ENCODE measurements around the gene FRS3. TPM values are rescaled to one million over a fixed set of nuclear protein-coding genes. Genes with fewer than 3 reads are reported as not detected.
A peak's percentile ranks its signal among the peaks of the same experiment; 100 is the strongest.

The FRS3 gene
- total RNA-seq, 1 donor: 1.8 TPM

DNA sequence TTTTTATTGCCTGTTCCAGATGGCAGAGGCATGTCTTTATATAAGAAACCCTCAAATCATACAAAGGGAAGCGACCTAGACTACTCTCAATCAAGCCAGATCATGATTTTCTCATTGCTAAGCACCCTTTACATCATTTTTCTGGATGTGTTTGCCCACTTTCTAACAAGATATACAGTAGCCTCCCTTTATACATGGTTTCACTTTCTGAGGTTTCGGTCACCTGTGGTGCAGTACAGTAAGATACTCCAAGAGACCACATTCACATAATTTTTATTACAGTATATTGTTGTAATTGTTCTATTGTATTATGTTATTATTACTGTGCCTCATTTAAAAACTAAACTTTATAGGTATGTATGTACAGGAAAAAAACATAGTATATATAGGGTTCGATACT is 31.4 kb upstream of the FRS3 start:
- Histone ChIP-seq H3K36me3 (ENCODE audit: insufficient read depth, low read length) (no peaks in the 10 kb centered on the region), H3K4me3 (ENCODE audit: insufficient read depth, low read length) (no peak overlapping the region), H3K4me1 (ENCODE audit: insufficient read depth, low read length) (no peaks in the 10 kb centered on the region), H3K27me3 (ENCODE audit: insufficient read depth, low read length) (no peaks in the 10 kb centered on the region), H3K79me2 (ENCODE audit: insufficient read depth, low read length) (no peaks in the 10 kb centered on the region), H3K27ac (ENCODE audit: low read depth, low read length) (no peak overlapping the region), H3K9me3 (ENCODE audit: low read depth, low read length) (no peaks in the 10 kb centered on the region), H3K4me2 (ENCODE audit: insufficient read depth, low read length) (no peak overlapping the region), H2AFZ (ENCODE audit: low read length) (no peak overlapping the region), H4K20me1 (ENCODE audit: insufficient read depth, low read length) (no peaks in the 10 kb centered on the region)
- TF ChIP-seq, protein P1, sequence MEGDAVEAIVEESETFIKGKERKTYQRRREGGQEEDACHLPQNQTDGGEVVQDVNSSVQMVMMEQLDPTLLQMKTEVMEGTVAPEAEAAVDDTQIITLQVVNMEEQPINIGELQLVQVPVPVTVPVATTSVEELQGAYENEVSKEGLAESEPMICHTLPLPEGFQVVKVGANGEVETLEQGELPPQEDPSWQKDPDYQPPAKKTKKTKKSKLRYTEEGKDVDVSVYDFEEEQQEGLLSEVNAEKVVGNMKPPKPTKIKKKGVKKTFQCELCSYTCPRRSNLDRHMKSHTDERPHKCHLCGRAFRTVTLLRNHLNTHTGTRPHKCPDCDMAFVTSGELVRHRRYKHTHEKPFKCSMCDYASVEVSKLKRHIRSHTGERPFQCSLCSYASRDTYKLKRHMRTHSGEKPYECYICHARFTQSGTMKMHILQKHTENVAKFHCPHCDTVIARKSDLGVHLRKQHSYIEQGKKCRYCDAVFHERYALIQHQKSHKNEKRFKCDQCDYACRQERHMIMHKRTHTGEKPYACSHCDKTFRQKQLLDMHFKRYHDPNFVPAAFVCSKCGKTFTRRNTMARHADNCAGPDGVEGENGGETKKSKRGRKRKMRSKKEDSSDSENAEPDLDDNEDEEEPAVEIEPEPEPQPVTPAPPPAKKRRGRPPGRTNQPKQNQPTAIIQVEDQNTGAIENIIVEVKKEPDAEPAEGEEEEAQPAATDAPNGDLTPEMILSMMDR (IDR thresholded peaks at IDR 0.05; ENCODE audit: extremely low read depth, low read depth, low read length): no peak
- no peak for DNase-seq (ENCODE audit: insufficient read length, low spot score, missing footprints)

DNA sequence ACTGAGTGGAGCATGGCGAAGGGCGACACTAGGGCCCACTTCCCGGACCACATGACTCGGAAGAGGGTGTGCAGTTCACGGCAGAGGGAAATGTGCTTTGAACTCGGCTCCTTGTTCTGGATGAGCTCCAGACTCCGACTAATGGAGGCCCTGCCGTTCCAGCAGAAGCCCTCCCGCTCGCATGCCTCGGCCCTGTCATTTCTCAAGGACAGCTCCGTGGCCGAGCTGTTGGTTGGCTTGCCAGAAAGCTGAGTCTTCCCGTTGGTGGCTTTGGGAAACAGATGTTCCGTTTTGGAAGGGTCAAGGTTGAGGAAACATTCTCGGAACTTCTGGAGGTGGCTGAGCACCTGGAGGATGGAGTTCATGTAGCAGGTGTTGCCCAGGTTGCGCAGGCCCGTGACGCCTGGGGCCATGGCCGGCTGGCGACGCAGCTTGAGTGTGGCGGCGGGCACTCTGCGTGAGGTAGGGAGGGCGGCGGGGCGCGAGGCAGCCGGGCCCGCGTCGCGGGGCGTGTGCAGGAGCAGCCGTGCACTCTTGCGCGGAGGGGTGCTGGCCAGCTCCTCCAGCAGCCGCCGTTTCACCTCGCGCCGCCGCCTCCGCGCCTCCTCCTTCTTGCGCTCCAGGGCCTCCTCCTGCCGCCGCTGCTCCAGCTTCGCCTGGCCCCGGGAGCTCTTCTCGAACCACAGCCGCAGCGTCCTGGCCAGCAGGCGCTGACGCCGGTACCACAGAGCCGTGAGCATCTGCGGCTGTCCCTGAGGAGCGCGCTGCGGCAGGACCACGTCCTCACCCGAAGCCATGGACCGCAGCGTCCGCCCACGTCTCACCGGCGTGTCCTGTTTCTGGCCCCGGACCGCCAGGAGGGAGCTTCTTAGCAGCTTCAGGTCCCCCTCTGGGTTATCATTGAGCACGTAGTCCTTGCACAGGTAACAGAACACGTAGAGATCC is 26.4 kb upstream of the FRS3 start:
- no peaks in the 10 kb centered on the region for H3K79me2 ChIP-seq (ENCODE audit: insufficient read depth, low read length)
- no peaks in the 10 kb centered on the region for H3K9me3 ChIP-seq (ENCODE audit: low read depth, low read length)
- H2AFZ ChIP-seq (ENCODE audit: low read length): no peak overlapping the region
- peaks cover 9% of the 10 kb centered on the region for H3K36me3 ChIP-seq (ENCODE audit: insufficient read depth, low read length)
- no peak overlapping the region for H3K27ac ChIP-seq (ENCODE audit: low read depth, low read length)
- TF ChIP-seq, protein P1 (IDR thresholded peaks at IDR 0.05; ENCODE audit: extremely low read depth, low read depth, low read length): no peak
- H3K4me2 ChIP-seq (ENCODE audit: insufficient read depth, low read length): no peak overlapping the region
- H4K20me1 ChIP-seq (ENCODE audit: insufficient read depth, low read length): peaks cover 2% of the 10 kb centered on the region
- no peaks in the 10 kb centered on the region for H3K27me3 ChIP-seq (ENCODE audit: insufficient read depth, low read length)
- no peak overlapping the region for H3K4me3 ChIP-seq (ENCODE audit: insufficient read depth, low read length)
- H3K4me1 ChIP-seq (ENCODE audit: insufficient read depth, low read length): no peaks in the 10 kb centered on the region
- DNase-seq (ENCODE audit: insufficient read length, low spot score, missing footprints): no peak

DNA sequence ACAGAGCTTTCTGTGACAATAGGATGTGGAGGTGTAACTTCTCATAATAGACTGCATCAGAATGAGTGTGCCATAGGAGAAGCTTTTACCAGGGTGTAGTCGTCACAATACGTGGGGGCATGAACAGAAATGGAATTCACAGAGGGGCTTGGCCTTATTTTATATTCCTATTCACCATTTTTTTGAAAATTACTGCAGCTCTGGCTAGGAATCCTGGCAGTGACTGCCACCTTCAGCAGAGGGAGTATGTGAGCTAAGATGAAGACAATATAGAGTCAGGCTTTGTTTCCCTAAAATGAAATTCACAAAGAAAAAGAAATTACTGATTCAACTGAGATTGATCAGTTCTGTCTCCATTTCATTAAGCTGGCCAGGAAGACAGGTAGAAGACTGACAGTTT is 21.7 kb upstream of the FRS3 start:
- Histone ChIP-seq H3K36me3 (ENCODE audit: insufficient read depth, low read length) (peaks cover 11% of the 10 kb centered on the region), H3K79me2 (ENCODE audit: insufficient read depth, low read length) (no peaks in the 10 kb centered on the region), H2AFZ (ENCODE audit: low read length) (no peak overlapping the region), H3K4me3 (ENCODE audit: insufficient read depth, low read length) (no peak overlapping the region), H3K27ac (ENCODE audit: low read depth, low read length) (no peak overlapping the region), H3K4me1 (ENCODE audit: insufficient read depth, low read length) (no peaks in the 10 kb centered on the region), H4K20me1 (ENCODE audit: insufficient read depth, low read length) (peaks cover 6% of the 10 kb centered on the region), H3K27me3 (ENCODE audit: insufficient read depth, low read length) (no peaks in the 10 kb centered on the region), H3K9me3 (ENCODE audit: low read depth, low read length) (no peaks in the 10 kb centered on the region), H3K4me2 (ENCODE audit: insufficient read depth, low read length) (no peak overlapping the region)
- DNase-seq (ENCODE audit: insufficient read length, low spot score, missing footprints): peak; percentile 58
- TF ChIP-seq, protein P1 (IDR thresholded peaks at IDR 0.05; ENCODE audit: extremely low read depth, low read depth, low read length): peak; percentile 76

DNA sequence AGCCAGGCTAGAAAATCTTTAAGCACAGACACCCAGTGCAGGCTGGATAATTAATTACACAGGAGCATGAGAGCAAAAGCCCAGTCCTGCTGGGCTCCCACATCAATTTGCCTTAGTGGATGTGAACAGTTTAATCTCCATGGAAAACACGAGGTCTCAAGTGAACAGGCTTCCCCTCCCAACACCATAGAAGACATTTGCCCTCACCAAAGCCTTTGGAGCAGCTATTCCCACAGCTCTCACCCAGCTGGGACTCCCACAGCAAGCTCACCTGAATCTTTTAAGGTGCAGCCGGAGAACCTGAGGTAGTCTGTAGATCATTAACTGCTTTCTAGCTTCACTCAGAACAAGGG is 19.8 kb upstream of the FRS3 start:
- no peaks in the 10 kb centered on the region for H3K4me1 ChIP-seq (ENCODE audit: insufficient read depth, low read length)
- no peak for DNase-seq (ENCODE audit: insufficient read length, low spot score, missing footprints)
- H3K4me2 ChIP-seq (ENCODE audit: insufficient read depth, low read length): no peak overlapping the region
- H3K36me3 ChIP-seq (ENCODE audit: insufficient read depth, low read length): peaks cover 6% of the 10 kb centered on the region
- no peak overlapping the region for H2AFZ ChIP-seq (ENCODE audit: low read length)
- H3K27ac ChIP-seq (ENCODE audit: low read depth, low read length): no peak overlapping the region
- no peaks in the 10 kb centered on the region for H3K79me2 ChIP-seq (ENCODE audit: insufficient read depth, low read length)
- no peaks in the 10 kb centered on the region for H3K9me3 ChIP-seq (ENCODE audit: low read depth, low read length)
- TF ChIP-seq, protein P1 (IDR thresholded peaks at IDR 0.05; ENCODE audit: extremely low read depth, low read depth, low read length): no peak
- H3K27me3 ChIP-seq (ENCODE audit: insufficient read depth, low read length): no peaks in the 10 kb centered on the region
- no peak overlapping the region for H3K4me3 ChIP-seq (ENCODE audit: insufficient read depth, low read length)
- H4K20me1 ChIP-seq (ENCODE audit: insufficient read depth, low read length): peaks cover 6% of the 10 kb centered on the region
